Measurements from ENCODE around the gene ADK.
"Not testable (repeated sequence)": the region's sequence is repeated elsewhere in the genome, so short reads cannot be mapped to it uniquely, and the experiment has no call there.

DNA sequence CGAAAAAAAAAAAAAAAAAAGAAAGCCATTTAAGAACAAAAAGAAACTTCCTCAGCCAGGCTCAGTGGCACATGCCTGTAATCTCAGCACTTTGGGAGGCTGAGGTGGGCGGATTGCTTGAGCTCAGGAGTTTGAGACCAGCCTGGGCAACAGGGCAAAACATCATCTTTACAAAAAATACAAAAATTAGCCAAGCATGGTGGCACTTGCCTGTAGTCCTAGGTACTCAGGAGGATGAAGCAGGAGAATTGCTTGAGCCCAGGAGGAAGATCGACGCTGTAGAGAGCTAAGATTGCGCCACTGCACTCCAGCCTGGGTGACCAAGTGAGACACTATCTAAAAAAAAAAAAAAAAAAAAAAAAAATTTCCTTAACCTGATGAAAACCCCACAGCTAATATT is 12.4 kb upstream of the ADK start:
- TF ChIP-seq, protein P1, sequence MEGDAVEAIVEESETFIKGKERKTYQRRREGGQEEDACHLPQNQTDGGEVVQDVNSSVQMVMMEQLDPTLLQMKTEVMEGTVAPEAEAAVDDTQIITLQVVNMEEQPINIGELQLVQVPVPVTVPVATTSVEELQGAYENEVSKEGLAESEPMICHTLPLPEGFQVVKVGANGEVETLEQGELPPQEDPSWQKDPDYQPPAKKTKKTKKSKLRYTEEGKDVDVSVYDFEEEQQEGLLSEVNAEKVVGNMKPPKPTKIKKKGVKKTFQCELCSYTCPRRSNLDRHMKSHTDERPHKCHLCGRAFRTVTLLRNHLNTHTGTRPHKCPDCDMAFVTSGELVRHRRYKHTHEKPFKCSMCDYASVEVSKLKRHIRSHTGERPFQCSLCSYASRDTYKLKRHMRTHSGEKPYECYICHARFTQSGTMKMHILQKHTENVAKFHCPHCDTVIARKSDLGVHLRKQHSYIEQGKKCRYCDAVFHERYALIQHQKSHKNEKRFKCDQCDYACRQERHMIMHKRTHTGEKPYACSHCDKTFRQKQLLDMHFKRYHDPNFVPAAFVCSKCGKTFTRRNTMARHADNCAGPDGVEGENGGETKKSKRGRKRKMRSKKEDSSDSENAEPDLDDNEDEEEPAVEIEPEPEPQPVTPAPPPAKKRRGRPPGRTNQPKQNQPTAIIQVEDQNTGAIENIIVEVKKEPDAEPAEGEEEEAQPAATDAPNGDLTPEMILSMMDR (conservative IDR thresholded peaks at IDR 0.05 in 1 of 2, IDR thresholded peaks at IDR 0.05 in 1 of 2; ENCODE audit: low read depth in 1 of 2, low read length in 2 of 2) = not testable (repeated sequence)
- TF ChIP-seq EZH2 (IDR thresholded peaks at IDR 0.05; ENCODE audit: low read length, missing control alignments) = not testable (repeated sequence)

Measured in fibroblast of lung (primary cell).